ENCODE data around the gene PIGC. TPM values are rescaled to one million over a fixed set of nuclear protein-coding genes. Genes with fewer than 3 reads are reported as not detected.

PIGC gene
- total and polyA plus RNA-seq, 10 of the 15 experiments (the other 5 are each of a cell fraction or from before 2014, with no cell fraction given), result 11.0 to 37.3 (median 19.6) TPM

DNA sequence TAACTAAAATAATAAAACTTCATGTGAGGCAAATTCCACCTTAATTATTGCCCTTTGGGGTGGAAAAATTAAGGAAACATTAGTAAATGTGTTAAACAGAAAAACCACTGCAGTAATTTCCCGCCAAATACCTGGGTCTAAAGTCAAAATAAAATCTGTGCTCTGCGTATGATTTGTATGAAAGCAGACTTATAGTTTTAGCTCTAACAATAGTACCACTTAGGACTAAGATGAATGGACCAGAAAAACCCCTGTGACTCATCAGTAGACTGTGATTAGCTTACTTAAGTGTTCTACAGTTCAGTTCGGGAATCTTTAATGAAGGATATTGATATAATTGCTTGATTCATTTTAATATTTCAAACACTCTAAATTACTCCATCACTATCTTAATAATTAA is 46.6 kb downstream of the PIGC start (continued):
- TF ChIP-seq, protein P1, sequence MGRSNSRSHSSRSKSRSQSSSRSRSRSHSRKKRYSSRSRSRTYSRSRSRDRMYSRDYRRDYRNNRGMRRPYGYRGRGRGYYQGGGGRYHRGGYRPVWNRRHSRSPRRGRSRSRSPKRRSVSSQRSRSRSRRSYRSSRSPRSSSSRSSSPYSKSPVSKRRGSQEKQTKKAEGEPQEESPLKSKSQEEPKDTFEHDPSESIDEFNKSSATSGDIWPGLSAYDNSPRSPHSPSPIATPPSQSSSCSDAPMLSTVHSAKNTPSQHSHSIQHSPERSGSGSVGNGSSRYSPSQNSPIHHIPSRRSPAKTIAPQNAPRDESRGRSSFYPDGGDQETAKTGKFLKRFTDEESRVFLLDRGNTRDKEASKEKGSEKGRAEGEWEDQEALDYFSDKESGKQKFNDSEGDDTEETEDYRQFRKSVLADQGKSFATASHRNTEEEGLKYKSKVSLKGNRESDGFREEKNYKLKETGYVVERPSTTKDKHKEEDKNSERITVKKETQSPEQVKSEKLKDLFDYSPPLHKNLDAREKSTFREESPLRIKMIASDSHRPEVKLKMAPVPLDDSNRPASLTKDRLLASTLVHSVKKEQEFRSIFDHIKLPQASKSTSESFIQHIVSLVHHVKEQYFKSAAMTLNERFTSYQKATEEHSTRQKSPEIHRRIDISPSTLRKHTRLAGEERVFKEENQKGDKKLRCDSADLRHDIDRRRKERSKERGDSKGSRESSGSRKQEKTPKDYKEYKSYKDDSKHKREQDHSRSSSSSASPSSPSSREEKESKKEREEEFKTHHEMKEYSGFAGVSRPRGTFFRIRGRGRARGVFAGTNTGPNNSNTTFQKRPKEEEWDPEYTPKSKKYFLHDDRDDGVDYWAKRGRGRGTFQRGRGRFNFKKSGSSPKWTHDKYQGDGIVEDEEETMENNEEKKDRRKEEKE (IDR thresholded peaks at IDR 0.05), result no peak
- TF ChIP-seq EGR1 (IDR thresholded peaks at IDR 0.05; ENCODE audit: borderline replicate concordance in 1 of 2, low read depth in 2 of 2, low read length in 2 of 2) (no peak), SIX5 (IDR thresholded peaks at IDR 0.05; ENCODE audit: low read depth, low read length, severe bottlenecking) (no peak), BCL11A (IDR thresholded peaks at IDR 0.05; ENCODE audit: low read depth, low read length) (no peak; the same call in 1 of the 2 replicates), NR2F1 (conservative IDR thresholded peaks at IDR 0.05) (no peak), STAT1 (conservative IDR thresholded peaks at IDR 0.05) (no peak), BRCA1 (IDR thresholded peaks at IDR 0.05; ENCODE audit: low read depth, low read length) (no peak), TAF1 (IDR thresholded peaks at IDR 0.05; ENCODE audit: borderline replicate concordance, low read depth, low read length) (no peak), ZNF24 (IDR thresholded peaks at IDR 0.05) (no peak), NFIC (IDR thresholded peaks at IDR 0.05; ENCODE audit: low read depth, low read length) (peak; percentile 88), NR2C1 (IDR thresholded peaks at IDR 0.05) (no peak), SMC3 (IDR thresholded peaks at IDR 0.05; ENCODE audit: borderline replicate concordance, low read length) (no peak), GATAD2B (conservative IDR thresholded peaks at IDR 0.05; ENCODE audit: low read depth) (no peak), CHD4 (IDR thresholded peaks at IDR 0.05) (no peak), FOS (IDR thresholded peaks at IDR 0.05; ENCODE audit: borderline replicate concordance, extremely low read depth, insufficient read length) (no peak)
- TF ChIP-seq, protein P2, sequence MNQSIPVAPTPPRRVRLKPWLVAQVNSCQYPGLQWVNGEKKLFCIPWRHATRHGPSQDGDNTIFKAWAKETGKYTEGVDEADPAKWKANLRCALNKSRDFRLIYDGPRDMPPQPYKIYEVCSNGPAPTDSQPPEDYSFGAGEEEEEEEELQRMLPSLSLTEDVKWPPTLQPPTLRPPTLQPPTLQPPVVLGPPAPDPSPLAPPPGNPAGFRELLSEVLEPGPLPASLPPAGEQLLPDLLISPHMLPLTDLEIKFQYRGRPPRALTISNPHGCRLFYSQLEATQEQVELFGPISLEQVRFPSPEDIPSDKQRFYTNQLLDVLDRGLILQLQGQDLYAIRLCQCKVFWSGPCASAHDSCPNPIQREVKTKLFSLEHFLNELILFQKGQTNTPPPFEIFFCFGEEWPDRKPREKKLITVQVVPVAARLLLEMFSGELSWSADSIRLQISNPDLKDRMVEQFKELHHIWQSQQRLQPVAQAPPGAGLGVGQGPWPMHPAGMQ (IDR thresholded peaks at IDR 0.05; ENCODE audit: borderline replicate concordance), result no peak
- TF ChIP-seq, protein P3, sequence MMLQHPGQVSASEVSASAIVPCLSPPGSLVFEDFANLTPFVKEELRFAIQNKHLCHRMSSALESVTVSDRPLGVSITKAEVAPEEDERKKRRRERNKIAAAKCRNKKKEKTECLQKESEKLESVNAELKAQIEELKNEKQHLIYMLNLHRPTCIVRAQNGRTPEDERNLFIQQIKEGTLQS (IDR thresholded peaks at IDR 0.05; ENCODE audit: borderline replicate concordance, extremely low read depth, low read depth, low read length), result no peak
- TF ChIP-seq, protein P4, sequence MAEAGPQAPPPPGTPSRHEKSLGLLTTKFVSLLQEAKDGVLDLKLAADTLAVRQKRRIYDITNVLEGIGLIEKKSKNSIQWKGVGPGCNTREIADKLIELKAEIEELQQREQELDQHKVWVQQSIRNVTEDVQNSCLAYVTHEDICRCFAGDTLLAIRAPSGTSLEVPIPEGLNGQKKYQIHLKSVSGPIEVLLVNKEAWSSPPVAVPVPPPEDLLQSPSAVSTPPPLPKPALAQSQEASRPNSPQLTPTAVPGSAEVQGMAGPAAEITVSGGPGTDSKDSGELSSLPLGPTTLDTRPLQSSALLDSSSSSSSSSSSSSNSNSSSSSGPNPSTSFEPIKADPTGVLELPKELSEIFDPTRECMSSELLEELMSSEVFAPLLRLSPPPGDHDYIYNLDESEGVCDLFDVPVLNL (IDR thresholded peaks at IDR 0.05; ENCODE audit: low read depth, low read length), result no peak
- TF ChIP-seq, protein P5, sequence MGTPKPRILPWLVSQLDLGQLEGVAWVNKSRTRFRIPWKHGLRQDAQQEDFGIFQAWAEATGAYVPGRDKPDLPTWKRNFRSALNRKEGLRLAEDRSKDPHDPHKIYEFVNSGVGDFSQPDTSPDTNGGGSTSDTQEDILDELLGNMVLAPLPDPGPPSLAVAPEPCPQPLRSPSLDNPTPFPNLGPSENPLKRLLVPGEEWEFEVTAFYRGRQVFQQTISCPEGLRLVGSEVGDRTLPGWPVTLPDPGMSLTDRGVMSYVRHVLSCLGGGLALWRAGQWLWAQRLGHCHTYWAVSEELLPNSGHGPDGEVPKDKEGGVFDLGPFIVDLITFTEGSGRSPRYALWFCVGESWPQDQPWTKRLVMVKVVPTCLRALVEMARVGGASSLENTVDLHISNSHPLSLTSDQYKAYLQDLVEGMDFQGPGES (IDR thresholded peaks at IDR 0.05), result no peak

Data from GM12878 (cell line).